Measurements from ENCODE around the gene PHF20.
"Not testable (repeated sequence)": the region's sequence is repeated elsewhere in the genome, so short reads cannot be mapped to it uniquely, and the experiment has no call there.

PHF20 gene

GRCh38 chr20:35742741-35743523, 28.9 kb upstream of the PHF20 start:
- peak overlapping the region; percentile 71 to 93 for H3K4me3 ChIP-seq (ENCODE audit: low read length in 2 of 2)
- H3K27ac ChIP-seq (ENCODE audit: low read length), result peak overlapping the region; percentile 100
- H3K27me3 ChIP-seq (ENCODE audit: control insufficient read depth in 1 of 2, insufficient read depth in 2 of 2, low read length in 2 of 2), result no peaks in the 10 kb centered on the region
- peaks cover 17 to 23% of the 10 kb centered on the region in 2 donors for H3K36me3 ChIP-seq (ENCODE audit: control insufficient read depth in 2 of 2, insufficient read depth in 2 of 2, low read length in 2 of 2)
- H3K4me1 ChIP-seq (ENCODE audit: control insufficient read depth, insufficient read depth, low read length), result peaks cover 23% of the 10 kb centered on the region
- no peaks in the 10 kb centered on the region for H3K9me3 ChIP-seq (ENCODE audit: control insufficient read depth in 2 of 2, low read length in 2 of 2)
- H3K9ac ChIP-seq (ENCODE audit: low read length in 2 of 2), result peak overlapping the region; percentile 98 to 100

GRCh38 chr20:35743693-35744491, 27.9 kb upstream of the PHF20 start:
- Histone ChIP-seq H3K36me3 (ENCODE audit: control insufficient read depth in 2 of 2, insufficient read depth in 2 of 2, low read length in 2 of 2) (peaks cover 10 to 14% of the 10 kb centered on the region in 2 donors), H3K27me3 (ENCODE audit: control insufficient read depth in 1 of 2, insufficient read depth in 2 of 2, low read length in 2 of 2) (no peaks in the 10 kb centered on the region), H3K27ac (ENCODE audit: low read length) (peak overlapping the region; percentile 100), H3K4me3 (ENCODE audit: low read length in 2 of 2) (no peak overlapping the region), H3K9me3 (ENCODE audit: control insufficient read depth in 2 of 2, low read length in 2 of 2) (no peaks in the 10 kb centered on the region), H3K4me1 (ENCODE audit: control insufficient read depth, insufficient read depth, low read length) (peaks cover 18% of the 10 kb centered on the region), H3K9ac (ENCODE audit: low read length in 2 of 2) (peak overlapping the region in 1 of 2 donors; percentile 98)

- H3K4me3 ChIP-seq (ENCODE audit: low read length in 2 of 2); H3K27ac ChIP-seq (ENCODE audit: low read length); H3K9me3 ChIP-seq (ENCODE audit: control insufficient read depth in 2 of 2, low read length in 2 of 2); H3K9ac ChIP-seq (ENCODE audit: low read length in 2 of 2); H3K27me3 ChIP-seq (ENCODE audit: control insufficient read depth in 1 of 2, insufficient read depth in 2 of 2, low read length in 2 of 2): not testable (repeated sequence)
- Histone ChIP-seq H3K4me1 (ENCODE audit: control insufficient read depth, insufficient read depth, low read length) (peaks cover 13% of the 10 kb centered on the region), H3K36me3 (ENCODE audit: control insufficient read depth in 2 of 2, insufficient read depth in 2 of 2, low read length in 2 of 2) (peaks cover 5 to 10% of the 10 kb centered on the region in 2 donors)
These were observed 27.3 kb upstream of the PHF20 start for GRCh38 chr20:35744492-35744841.

- Histone ChIP-seq H3K9me3 (ENCODE audit: control insufficient read depth in 2 of 2, low read length in 2 of 2) (no peaks in the 10 kb centered on the region), H3K27me3 (ENCODE audit: control insufficient read depth in 1 of 2, insufficient read depth in 2 of 2, low read length in 2 of 2) (no peaks in the 10 kb centered on the region), H3K27ac (ENCODE audit: low read length) (no peak overlapping the region), H3K36me3 (ENCODE audit: control insufficient read depth in 2 of 2, insufficient read depth in 2 of 2, low read length in 2 of 2) (no peaks in the 10 kb centered on the region), H3K4me1 (ENCODE audit: control insufficient read depth, insufficient read depth, low read length) (no peaks in the 10 kb centered on the region), H3K4me3 (ENCODE audit: low read length in 2 of 2) (no peak overlapping the region), H3K9ac (ENCODE audit: low read length in 2 of 2) (no peak overlapping the region)
These were observed 21.2 kb upstream of the PHF20 start for GRCh38 chr20:35750611-35751010.

- no peak overlapping the region for H3K9ac ChIP-seq (ENCODE audit: low read length in 2 of 2)
- H3K27me3 ChIP-seq (ENCODE audit: control insufficient read depth in 1 of 2, insufficient read depth in 2 of 2, low read length in 2 of 2), result no peaks in the 10 kb centered on the region
- H3K27ac ChIP-seq (ENCODE audit: low read length), result no peak overlapping the region
- H3K4me3 ChIP-seq (ENCODE audit: low read length in 2 of 2), result no peak overlapping the region
- H3K4me1 ChIP-seq (ENCODE audit: control insufficient read depth, insufficient read depth, low read length), result no peaks in the 10 kb centered on the region
- no peaks in the 10 kb centered on the region for H3K9me3 ChIP-seq (ENCODE audit: control insufficient read depth in 2 of 2, low read length in 2 of 2)
- no peaks in the 10 kb centered on the region for H3K36me3 ChIP-seq (ENCODE audit: control insufficient read depth in 2 of 2, insufficient read depth in 2 of 2, low read length in 2 of 2)
These were observed 15.4 kb upstream of the PHF20 start for GRCh38 chr20:35756404-35756803.

GRCh38 chr20:35757098-35757705, 14.6 kb upstream of the PHF20 start:
- H3K9ac ChIP-seq (ENCODE audit: low read length in 2 of 2), result no peak overlapping the region
- H3K9me3 ChIP-seq (ENCODE audit: control insufficient read depth in 2 of 2, low read length in 2 of 2), result no peaks in the 10 kb centered on the region
- H3K4me1 ChIP-seq (ENCODE audit: control insufficient read depth, insufficient read depth, low read length), result no peaks in the 10 kb centered on the region
- no peak overlapping the region for H3K27ac ChIP-seq (ENCODE audit: low read length)
- H3K36me3 ChIP-seq (ENCODE audit: control insufficient read depth in 2 of 2, insufficient read depth in 2 of 2, low read length in 2 of 2), result no peaks in the 10 kb centered on the region
- H3K27me3 ChIP-seq (ENCODE audit: control insufficient read depth in 1 of 2, insufficient read depth in 2 of 2, low read length in 2 of 2), result no peaks in the 10 kb centered on the region
- H3K4me3 ChIP-seq (ENCODE audit: low read length in 2 of 2), result no peak overlapping the region

- H3K4me3 ChIP-seq (ENCODE audit: low read length in 2 of 2); H3K36me3 ChIP-seq (ENCODE audit: control insufficient read depth in 2 of 2, insufficient read depth in 2 of 2, low read length in 2 of 2); H3K27ac ChIP-seq (ENCODE audit: low read length); H3K27me3 ChIP-seq (ENCODE audit: control insufficient read depth in 1 of 2, insufficient read depth in 2 of 2, low read length in 2 of 2); H3K9me3 ChIP-seq (ENCODE audit: control insufficient read depth in 2 of 2, low read length in 2 of 2); H3K4me1 ChIP-seq (ENCODE audit: control insufficient read depth, insufficient read depth, low read length); H3K9ac ChIP-seq (ENCODE audit: low read length in 2 of 2): not testable (repeated sequence)
These were observed 10.3 kb upstream of the PHF20 start for GRCh38 chr20:35761548-35761947.

GRCh38 chr20:35762461-35762860, 9.4 kb upstream of the PHF20 start:
- H3K4me3 ChIP-seq (ENCODE audit: low read length in 2 of 2), result no peak overlapping the region
- no peaks in the 10 kb centered on the region for H3K9me3 ChIP-seq (ENCODE audit: control insufficient read depth in 2 of 2, low read length in 2 of 2)
- no peaks in the 10 kb centered on the region for H3K36me3 ChIP-seq (ENCODE audit: control insufficient read depth in 2 of 2, insufficient read depth in 2 of 2, low read length in 2 of 2)
- no peak overlapping the region for H3K9ac ChIP-seq (ENCODE audit: low read length in 2 of 2)
- H3K4me1 ChIP-seq (ENCODE audit: control insufficient read depth, insufficient read depth, low read length), result no peaks in the 10 kb centered on the region
- H3K27ac ChIP-seq (ENCODE audit: low read length), result no peak overlapping the region
- no peaks in the 10 kb centered on the region for H3K27me3 ChIP-seq (ENCODE audit: control insufficient read depth in 1 of 2, insufficient read depth in 2 of 2, low read length in 2 of 2)

- not testable (repeated sequence) for H3K36me3 ChIP-seq (ENCODE audit: control insufficient read depth in 2 of 2, insufficient read depth in 2 of 2, low read length in 2 of 2); H3K9me3 ChIP-seq (ENCODE audit: control insufficient read depth in 2 of 2, low read length in 2 of 2); H3K9ac ChIP-seq (ENCODE audit: low read length in 2 of 2); H3K27ac ChIP-seq (ENCODE audit: low read length); H3K27me3 ChIP-seq (ENCODE audit: control insufficient read depth in 1 of 2, insufficient read depth in 2 of 2, low read length in 2 of 2); H3K4me1 ChIP-seq (ENCODE audit: control insufficient read depth, insufficient read depth, low read length); H3K4me3 ChIP-seq (ENCODE audit: low read length in 2 of 2)
These were observed 6.9 kb upstream of the PHF20 start for GRCh38 chr20:35764936-35765335.

GRCh38 chr20:35766843-35767242, 5.0 kb upstream of the PHF20 start:
- no peak overlapping the region for H3K9ac ChIP-seq (ENCODE audit: low read length in 2 of 2)
- no peaks in the 10 kb centered on the region for H3K27me3 ChIP-seq (ENCODE audit: control insufficient read depth in 1 of 2, insufficient read depth in 2 of 2, low read length in 2 of 2)
- peaks cover 16% of the 10 kb centered on the region for H3K4me1 ChIP-seq (ENCODE audit: control insufficient read depth, insufficient read depth, low read length)
- no peak overlapping the region for H3K4me3 ChIP-seq (ENCODE audit: low read length in 2 of 2)
- H3K9me3 ChIP-seq (ENCODE audit: control insufficient read depth in 2 of 2, low read length in 2 of 2), result no peaks in the 10 kb centered on the region
- H3K36me3 ChIP-seq (ENCODE audit: control insufficient read depth in 2 of 2, insufficient read depth in 2 of 2, low read length in 2 of 2), result no peaks in the 10 kb centered on the region
- H3K27ac ChIP-seq (ENCODE audit: low read length), result no peak overlapping the region

All from stomach smooth muscle (tissue), 2 donors.